Epidermal melanocyte (primary cell): ENCODE results near the gene AP3B1.
"Not testable (repeated sequence)": the region's sequence is repeated elsewhere in the genome, so short reads cannot be mapped to it uniquely, and the experiment has no call there.

Experiments
- DNase-seq: peaks from one replicate; pipeline ENCODE4 v3.0.0; 2011; ENCODE audit warnings: low spot score; ENCODE audit not compliant: insufficient read length

AP3B1 gene

DNA sequence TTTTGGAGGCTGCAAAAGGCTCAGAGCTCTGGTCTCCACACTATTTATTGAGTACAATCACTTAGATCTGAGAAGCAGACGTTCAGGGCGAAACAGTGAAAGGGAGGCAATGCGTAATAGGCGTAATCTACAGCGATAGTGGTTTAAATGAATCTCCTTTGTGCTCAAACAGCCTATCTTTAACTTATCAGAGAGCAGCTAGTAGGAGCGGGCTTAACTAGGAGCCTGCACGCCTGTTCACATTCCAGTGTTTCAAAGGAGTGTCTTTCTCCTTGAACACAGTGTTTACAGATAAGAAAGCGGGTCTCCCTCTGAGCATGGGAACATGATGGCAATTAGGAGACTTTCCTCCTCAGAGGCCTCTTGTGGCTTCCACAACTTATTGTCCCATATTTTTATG is 49.4 kb downstream of the AP3B1 start:
- DNase-seq: no peak

DNA sequence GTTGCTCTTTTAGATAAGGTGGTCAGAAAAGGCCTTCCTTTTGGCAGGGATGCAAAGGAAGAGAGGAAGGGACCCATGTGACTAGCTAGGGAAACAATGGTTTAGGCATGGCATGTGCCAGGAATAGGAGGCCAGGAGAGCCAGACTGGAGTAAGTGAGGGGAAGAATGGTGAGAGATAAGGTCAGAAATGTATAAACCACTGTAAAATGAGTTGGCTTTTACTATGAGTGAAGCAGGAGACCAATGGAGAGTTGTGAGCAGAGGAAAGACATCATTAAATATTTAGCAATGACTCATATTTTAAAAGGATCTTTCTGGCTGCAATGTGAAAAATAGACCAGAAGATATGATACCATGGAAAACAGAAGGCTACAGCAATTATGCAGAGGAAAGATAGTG is 50.9 kb downstream of the AP3B1 start:
- no peak for DNase-seq

DNA sequence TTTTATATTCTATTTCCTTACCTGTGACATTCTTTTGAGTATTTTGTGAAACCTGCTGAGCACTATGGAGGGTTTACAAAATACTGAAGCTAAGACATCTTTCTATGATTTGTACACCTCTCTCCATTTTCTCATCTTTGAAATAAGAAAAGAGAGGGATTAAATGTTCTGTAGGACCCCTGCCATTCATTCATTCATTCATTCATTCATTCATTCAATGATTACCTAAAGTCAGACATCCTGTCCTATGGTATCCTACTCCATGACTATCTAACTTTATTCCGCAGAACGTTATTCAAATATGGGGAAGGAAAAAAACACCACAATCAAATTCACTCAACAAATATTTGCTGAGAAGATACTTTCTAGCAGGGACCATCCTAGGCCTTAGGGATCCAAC is 51.4 kb downstream of the AP3B1 start:
- DNase-seq: no peak

DNA sequence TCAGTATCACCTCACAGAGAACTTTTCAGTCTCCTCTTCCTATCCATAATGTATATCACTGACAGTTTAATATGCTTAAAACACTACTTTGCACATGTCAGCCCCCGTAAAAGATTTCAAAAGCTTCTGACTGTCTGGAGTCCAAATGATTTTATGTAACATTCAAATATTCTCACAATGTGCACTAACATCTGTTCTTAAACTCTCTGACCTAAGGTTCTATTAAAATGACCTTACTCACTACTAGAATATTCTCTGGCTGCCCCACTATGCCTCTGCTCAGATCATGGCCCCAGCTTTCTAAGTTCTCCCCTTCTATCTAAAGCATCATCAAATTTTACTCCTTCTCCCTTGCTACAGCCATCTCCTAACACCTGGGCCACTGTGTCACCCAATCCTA is 52.5 kb downstream of the AP3B1 start:
- no peak for DNase-seq

DNA sequence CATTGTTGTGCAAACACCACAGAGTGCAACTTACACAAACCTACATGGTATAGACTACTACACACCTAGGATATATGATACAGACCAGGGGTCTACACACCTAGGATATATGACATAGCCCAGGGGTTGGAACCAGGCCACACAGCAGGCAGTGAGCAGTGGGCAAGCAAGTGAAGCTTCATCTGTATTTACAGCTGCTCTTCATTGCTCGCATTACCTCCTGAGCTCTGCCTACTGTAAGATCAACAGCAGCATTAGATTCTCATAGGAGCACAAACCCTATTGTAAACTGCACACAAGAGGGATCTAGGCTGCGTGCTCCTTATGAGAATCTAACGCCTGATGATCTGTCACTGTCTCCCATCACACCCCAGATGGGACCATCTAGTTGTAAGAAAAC is 56.6 kb downstream of the AP3B1 start:
- DNase-seq: no peak

DNA sequence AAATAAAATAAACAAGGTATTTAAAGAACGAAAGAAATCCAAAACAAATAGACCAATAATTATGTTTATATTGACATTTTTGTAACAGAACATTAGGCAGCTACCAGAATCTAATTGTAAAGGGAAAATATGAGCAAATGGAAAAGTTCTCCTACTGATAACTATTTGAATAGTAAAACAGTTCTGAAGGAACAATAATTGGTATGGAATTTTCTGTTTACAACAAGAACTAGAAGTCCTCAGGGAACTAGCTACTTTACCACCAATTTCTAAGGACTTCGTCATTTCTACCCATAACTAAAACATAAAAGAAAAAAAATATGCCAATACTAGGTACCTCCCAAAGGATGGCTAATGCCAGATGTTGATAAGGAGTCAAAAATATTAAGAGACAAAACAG is 58.5 kb downstream of the AP3B1 start:
- no peak for DNase-seq

DNA sequence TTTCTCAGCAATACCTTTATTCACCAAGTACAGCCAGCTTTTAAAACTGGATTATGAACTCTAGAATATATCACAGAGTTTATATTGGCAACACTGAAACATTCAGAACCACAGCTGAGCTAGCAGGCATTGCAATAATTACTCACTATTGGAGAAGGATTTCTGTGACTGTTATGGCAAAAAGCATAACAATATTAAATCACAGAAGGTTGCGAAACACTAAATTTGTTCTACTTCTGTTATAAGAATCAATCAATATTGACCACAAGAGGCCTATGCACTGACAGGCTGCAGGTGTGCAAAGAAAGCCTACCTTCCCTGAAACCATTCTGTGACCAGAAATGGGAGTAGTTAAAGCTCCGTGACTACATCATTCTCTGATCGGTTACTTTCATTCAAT is 59.2 kb downstream of the AP3B1 start:
- no peak for DNase-seq

DNA sequence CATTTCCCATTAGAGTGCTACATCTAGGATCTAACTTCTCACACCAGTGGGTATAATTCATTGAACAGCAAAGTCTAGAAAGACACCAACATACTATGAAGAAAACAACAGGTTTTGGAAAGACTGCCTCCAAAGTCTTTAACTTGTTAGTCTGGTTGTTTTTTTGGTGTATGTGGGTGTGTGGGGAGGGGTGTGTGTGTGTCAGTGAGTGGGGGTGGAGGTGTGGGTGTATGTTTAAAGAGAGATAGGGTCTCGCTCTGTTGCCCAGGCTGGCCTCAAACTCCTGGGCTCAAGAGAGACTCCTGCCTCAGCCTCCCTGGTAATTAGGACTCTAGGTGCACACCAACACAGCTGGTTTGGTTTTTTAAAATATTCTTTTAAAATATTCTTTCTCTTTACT is 59.7 kb downstream of the AP3B1 start:
- DNase-seq: no peak

DNA sequence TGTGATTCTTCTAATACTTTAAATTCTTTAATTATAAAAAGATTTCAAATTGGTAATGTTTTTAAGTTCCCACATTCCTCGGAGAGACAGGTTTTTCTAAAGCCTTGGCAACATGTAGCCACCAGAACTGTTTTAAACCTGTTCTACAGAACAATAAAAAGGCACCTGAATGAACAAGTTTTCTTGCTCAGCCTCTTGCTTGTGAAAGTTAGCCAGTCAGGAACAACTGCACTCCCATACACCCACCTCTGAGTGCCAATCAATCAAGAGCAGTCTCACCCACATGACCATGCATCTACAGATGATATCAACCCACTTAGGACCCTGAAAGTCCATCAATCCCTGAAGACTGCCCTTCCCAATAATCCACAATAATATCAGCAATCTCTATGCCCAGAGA is 62.3 kb downstream of the AP3B1 start:
- no peak for DNase-seq

DNA sequence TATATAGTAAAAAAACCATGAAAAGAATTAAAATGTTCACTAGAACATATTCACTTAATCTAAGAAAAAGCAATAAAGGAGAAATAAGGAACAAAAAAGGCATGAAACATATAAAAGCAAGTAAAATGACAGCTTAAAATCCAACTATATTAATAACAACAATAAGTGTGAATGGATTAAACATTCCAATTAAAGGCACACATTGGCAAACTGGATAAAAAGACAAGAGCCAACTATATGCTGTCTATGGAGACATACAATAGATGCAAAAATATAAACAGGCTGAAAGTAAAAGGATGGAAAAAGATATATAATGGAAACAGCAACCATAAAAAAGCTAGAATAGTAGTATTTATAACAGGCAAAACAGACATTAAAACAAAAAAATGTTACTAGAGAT is 70.1 kb downstream of the AP3B1 start:
- DNase-seq: no peak

DNA sequence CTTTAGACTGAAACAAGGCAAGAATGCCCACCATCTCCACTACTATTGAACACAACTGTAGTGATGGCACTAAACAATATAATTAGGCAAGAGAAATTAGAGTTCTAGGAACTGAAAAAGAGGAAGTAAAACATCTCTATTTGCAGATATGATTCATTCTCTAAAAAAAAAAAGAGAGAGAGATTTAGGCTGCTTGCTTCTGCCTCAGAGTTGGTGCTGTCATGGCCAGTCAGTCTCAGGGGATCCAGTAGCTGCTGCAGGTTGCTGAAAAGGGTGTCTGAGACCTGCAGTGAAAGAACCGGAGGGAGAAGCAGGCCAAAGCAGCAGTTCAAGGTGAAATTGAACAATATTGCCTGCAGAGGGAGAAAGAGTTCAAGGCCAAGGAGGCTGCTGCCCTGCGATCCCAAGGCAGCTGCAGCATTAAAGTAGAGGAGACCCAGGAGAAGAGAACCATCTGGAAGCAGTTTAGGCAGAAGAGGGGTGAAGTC is 72.5 kb downstream of the AP3B1 start:
- no peak for DNase-seq

DNA sequence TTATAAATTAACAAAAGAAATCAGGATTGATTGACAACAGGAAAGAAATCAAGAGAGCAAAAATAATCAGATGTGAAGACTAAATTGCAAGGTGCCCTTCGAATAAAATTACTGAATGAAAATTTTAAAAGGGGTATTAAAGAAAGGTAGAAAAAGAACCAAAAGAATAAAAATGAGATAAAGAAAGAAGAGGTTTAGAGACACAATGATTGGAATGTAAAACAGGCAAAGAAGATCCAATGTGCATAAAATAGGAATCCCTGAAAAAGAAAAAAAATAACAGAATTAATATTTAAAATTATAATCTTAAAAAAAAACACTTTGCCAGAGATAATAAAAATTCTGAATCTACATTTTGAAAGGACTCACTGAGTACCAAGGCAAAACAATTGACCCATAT is 73.0 kb downstream of the AP3B1 start:
- DNase-seq: no peak

DNA sequence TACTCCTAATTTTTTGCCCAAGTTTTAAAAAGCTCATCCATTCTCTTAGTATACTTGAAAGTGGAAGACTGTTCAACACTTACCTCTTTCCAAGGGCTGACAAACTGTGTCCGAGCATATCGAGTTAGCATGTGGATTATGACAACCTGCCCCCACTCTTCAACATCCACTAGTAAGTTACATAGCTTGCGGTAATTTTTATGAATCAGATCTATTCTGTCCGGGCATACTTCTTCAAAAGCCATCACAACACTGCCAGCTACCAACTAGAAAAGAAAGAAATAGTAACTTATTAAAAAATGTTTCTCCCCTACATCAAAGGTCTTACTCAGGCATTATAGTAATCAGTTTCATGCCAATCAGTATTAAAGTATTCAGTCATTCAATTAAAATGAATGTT is 78.5 kb downstream of the AP3B1 start:
- no peak for DNase-seq

DNA sequence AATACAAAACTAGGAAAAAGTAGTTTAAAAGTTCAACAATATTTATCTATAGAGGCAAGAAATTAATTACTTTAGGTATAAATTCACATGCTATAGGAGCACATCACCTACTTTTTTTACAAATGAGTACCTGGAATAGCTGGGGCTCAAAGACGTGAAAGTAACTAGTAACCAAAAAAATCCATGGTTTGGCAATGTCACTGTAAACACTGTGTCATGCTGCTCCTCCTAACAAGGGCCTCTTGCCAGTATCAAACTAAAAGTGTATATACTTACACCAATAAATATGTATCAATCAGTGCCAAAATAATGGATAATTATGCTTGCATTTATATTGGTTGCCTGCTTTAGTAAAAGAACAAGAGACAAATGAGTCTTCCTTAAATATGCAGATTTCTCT is 78.9 kb downstream of the AP3B1 start:
- no peak for DNase-seq

DNA sequence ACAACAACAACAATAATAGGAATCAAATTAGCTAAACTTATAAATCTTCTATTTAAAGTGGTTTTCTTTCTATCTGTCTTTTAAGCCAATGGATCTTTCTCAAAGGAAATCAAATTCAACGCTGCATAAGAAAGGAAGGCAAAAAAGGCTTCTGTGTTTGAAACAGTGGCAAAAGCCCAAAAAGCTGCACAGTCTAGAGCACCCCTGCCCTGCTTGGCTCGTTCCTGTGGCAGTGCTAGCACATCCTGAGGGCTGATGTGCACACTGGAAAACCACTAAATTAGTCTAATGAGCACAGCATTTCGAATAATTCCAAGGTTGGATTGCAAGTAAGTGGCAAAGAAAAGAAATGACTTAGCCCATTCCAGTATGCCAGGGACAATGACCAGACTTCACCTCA is 80.7 kb downstream of the AP3B1 start:
- DNase-seq: no peak

DNA sequence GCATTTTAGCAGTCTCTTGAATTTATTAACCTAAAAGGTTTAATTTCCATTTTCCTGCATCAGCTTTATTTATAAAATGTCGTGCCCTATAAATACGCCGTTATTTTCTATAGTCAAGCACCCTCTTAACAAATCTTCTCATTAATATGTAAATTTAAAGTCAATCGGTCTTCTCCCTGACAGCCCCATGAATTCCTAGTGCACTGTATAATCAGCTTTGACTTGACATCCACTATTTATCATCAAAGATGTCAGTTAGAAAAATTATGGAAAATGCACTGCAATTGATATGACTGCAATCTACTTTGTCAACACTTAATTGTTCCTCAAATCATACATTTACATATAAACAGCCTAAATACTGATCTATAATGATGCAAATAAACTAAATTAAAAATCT is 83.4 kb downstream of the AP3B1 start:
- DNase-seq: no peak

DNA sequence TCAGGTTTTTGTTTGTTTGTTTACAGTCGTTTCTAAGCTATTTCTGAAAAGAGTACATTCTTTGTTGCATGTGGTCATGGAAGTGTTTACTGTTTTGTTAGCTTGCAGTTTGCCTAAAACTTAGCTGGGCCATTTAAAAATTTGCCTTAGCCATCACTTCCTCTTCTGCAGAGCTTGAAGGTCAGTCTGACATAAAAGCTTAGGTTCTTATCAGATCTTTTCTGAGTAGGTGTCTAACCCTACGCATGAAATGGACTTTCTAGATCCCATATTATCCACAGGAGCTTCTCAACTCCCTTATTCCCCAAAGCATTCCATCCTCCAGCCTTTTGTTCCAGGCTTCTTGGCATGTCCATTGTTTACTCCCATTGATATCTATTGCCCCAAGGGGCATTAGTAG is 90.3 kb downstream of the AP3B1 start:
- DNase-seq: no peak

DNA sequence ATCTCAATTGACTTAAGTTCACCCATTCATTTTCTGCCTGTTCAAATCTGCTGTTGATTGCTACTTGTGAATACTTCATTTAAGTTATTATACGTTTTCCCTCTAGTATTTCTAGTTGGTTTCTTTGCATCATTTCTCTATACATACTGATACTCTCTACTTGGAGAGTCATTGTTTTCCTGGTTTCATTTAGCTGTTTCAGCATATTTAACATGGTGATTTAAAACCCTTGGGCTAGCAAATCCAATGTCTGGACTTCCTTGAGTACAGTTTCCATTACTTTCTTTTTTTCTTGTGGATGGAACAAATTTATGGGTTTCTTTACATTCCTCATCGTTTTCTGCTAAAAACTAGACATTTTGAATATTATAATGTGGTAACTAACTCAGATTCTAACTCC is 90.7 kb downstream of the AP3B1 start:
- no peak for DNase-seq

DNA sequence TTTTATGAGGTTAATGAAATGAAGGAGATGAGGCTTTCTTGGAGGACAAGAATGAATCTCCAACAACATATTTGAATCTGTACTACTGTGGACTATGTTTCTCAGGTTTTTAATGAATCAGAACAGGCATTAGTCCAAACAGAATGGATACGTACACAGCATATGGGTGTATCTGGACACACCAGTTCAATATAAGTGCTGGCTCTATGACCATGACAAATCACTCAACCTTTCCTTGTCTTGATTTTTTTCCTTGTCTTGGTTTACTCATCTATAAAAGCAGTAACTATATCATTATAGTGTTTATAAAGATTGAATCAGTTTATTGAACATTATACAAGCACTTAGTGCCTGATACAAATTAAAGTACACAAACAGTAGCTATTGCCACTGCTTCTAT is 104.1 kb downstream of the AP3B1 start:
- DNase-seq: no peak

DNA sequence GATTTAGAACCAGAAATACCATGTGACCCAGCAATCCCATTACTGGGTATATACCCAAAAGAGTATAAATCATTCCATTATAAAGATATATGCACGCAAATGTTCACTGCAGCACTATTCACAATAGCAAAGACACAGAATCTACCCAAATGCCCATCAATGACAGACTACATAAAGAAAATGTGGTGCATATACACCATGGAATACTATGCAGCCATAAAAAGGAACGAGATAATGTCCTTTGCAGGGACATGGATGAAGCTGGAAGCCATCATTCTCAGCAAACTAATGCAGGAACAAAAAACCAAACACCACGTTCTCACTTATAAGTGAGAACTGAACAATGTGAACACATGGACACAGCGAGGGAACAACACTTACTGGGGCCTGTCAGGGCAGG is 105.8 kb downstream of the AP3B1 start:
- DNase-seq: not testable (repeated sequence)

DNA sequence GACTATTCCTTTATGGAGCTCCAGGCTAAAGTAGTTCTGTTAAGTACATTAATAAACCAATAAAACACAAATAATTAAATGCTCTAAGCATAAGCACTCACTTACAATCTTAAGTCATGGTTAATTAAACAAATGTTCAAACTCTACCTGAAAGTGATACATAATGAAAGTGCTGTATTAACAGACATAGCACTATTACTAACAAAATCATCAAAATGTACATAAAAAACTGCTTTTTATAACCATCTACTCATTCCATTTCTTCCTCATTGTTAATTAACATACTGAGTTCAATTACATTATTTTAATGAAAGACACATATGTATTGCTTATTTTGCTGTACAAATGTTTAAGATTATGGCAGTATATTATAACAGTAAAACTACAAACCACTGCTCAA is 107.3 kb downstream of the AP3B1 start:
- no peak for DNase-seq

DNA sequence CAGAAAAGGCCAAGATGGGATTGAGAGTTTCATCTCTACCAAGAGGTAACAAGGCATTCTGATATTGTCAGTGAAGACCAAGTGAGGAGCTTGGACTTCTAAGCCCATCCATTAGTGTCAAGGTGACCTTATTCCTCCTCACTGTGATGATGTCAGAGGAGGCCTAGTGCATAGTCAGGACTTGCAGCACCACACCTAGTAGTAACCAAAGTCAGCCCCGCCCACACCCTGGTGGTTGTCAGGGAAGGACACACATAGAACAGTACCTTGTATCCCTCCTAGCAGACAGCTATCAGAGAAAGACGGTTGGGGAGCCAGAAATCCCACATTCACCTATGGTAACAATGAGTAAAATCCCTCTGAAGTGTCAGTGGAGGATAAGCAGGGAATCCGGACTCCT is 111.7 kb downstream of the AP3B1 start:
- no peak for DNase-seq

DNA sequence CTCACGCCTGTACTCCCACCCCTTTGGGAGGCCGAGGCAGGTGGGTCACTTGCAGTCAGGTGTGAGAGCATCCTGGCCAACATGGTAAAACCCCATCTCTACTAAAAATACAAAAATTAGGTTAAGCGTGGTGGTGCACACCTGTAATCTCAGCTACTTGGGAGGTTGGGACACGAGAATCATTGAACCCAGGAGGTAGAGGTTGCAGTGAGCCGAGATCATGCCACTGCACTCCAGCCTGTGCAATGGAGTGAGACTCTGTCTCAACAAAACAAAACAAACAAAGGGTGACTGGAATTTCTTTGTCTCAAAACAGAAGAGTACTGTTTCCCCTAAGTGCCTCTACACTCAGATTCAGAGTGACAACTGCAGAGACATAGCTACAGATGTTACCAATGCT is 116.1 kb downstream of the AP3B1 start:
- DNase-seq: no peak

DNA sequence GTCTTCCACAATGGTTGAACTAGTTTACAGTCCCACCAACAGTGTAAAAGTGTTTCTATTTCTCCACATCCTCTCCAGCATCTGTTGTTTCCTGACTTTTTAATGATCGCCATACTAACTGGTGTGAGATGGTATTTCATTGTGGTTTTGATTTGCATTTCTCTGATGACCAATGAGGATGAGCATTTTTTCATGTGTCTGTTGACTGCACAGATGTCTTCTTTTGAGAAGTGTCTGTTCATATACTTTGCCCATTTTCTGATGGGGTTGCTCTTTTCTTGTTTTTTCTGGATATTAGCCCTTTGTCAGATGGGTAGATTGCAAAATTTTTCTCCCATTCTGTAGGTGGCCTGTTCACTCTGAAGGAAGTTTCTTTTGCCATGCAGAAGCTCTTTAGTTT is 124.2 kb downstream of the AP3B1 start:
- not testable (repeated sequence) for DNase-seq
